Measurements from ENCODE around the gene FGF14.

Gene FGF14

DNA sequence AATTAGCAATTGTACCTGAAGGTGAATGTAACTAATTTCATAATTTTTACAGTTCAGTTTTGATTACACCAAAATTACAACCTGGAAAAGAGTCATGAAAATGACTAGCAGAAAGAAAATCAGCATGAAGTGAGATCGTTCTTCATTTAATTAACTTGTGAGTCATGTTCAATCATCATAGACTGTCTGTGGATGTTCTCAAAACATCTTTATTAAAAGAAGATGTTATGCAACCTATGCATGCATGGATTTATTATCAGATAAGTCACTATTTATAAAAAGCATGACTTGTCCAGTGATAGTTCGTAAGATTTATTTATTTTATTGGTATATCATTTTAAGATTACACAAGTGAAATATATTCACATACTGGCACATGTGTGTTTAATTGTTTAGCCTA is 703.4 kb downstream of the FGF14 start:
- TF ChIP-seq, protein P1, sequence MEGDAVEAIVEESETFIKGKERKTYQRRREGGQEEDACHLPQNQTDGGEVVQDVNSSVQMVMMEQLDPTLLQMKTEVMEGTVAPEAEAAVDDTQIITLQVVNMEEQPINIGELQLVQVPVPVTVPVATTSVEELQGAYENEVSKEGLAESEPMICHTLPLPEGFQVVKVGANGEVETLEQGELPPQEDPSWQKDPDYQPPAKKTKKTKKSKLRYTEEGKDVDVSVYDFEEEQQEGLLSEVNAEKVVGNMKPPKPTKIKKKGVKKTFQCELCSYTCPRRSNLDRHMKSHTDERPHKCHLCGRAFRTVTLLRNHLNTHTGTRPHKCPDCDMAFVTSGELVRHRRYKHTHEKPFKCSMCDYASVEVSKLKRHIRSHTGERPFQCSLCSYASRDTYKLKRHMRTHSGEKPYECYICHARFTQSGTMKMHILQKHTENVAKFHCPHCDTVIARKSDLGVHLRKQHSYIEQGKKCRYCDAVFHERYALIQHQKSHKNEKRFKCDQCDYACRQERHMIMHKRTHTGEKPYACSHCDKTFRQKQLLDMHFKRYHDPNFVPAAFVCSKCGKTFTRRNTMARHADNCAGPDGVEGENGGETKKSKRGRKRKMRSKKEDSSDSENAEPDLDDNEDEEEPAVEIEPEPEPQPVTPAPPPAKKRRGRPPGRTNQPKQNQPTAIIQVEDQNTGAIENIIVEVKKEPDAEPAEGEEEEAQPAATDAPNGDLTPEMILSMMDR (IDR thresholded peaks at IDR 0.05; ENCODE audit: low read depth, low read length, missing control alignments) = no peak
- in situ Hi-C loops (cut with HindIII; ENCODE audit: low sequenced_read_pairs) = no loop called here
- no peak overlapping the region for H3K4me3 ChIP-seq (ENCODE audit: low read depth, low read length)
- DNase-seq (ENCODE audit: low read depth) = no peak

DNA sequence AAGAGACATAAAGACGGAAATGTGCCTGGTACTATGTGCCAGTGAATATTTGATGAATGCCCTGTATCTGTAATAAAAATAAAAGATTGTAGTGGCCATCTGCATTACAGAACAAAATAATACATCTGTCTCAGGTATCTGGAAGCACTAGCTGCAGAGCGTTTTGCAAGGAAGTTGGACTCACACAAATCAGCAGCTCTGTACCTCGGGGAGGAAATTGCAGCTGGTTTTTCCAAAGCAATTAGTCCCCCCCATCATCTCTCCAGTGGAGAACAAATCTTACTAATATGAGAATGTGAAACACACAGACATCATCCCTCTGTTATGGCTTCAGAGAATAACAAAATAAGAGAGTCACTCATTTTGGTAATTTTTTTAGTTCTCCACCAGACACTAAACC is 704.1 kb downstream of the FGF14 start:
- in situ Hi-C loops (cut with HindIII; ENCODE audit: low sequenced_read_pairs) = no loop called here
- TF ChIP-seq, protein P1 (IDR thresholded peaks at IDR 0.05; ENCODE audit: low read depth, low read length, missing control alignments) = no peak
- no peak overlapping the region for H3K4me3 ChIP-seq (ENCODE audit: low read depth, low read length)
- no peak for DNase-seq (ENCODE audit: low read depth)

DNA sequence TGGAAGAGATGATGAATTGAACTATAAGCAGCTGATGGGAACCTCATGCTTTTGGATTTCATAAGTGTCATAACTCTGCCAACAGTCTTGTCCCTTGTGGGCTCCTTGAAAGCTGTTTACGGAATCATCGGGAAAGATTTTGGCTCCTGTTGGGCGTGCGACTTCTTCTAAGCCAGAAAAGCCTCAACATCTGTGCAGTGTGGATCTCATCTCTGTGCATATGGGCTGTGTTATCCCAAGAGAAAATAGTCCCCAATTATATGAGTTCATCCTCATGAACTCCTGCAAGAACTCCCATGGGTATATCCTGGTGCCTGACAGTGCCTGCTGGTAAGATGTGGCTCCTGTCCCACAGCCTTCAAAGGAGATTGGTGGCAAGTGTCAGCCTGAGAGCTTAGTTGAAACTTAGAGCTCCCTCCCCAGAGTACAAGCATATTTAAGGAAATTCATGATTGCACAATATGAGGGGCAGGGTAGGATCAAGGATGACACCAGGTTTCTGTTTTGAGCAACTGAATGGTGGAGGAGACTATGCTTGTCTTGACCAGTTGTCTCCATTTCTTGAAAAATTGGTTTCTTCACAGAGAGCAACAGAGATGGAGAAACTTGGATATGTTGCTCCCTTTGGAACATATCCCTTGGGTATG is 705.9 kb downstream of the FGF14 start:
- TF ChIP-seq, protein P1 (IDR thresholded peaks at IDR 0.05; ENCODE audit: low read depth, low read length, missing control alignments) = no peak
- no peak overlapping the region for H3K4me3 ChIP-seq (ENCODE audit: low read depth, low read length)
- in situ Hi-C loops (cut with HindIII; ENCODE audit: low sequenced_read_pairs) = no loop called here
- no peak for DNase-seq (ENCODE audit: low read depth)

DNA sequence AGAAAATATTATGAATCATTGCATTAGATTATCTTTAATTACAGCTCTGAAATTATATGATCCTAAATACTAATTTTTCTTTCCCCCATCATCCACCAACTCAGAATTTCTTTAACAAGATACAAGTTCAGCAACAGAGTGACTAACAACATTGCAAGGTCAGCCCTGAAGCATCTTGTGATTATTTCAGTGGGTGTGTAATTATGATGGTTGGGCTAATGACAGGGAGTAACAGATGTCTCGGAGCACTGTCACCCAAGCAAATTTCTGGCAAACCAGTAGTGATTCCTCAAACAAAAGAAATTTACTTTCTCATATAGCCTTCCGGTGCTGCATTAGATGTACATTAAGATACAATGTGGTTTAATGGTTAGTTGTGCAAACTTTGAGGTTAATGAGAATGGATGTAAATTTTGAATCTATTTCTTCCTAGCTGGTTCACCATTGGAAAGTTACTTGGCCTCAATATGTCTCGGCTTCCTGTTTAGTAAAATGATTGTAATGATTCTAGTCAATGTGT is 710.4 kb downstream of the FGF14 start:
- TF ChIP-seq, protein P1 (IDR thresholded peaks at IDR 0.05; ENCODE audit: low read depth, low read length, missing control alignments) = no peak
- in situ Hi-C loops (cut with HindIII; ENCODE audit: low sequenced_read_pairs) = no loop called here
- DNase-seq (ENCODE audit: low read depth) = no peak
- H3K4me3 ChIP-seq (ENCODE audit: low read depth, low read length) = no peak overlapping the region

DNA sequence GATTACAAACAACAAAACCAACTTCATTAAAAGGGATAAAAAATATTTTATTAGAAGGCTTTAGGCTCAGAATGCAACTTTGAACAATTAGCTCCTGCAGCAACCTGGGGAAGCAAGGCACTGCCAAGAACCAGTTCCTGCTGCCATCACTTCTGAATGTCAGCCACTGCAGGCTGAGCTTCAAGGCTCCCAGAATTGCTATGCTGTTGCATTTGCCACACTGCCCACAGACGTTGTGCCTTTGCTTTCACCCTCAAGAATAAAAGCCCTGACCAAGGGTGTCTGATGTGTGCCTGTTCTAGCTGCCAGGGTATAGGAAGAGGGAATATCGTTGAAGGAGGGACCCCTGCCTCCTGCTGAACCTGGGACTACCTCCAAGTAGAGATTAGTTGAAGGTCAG is 711.0 kb downstream of the FGF14 start:
- DNase-seq (ENCODE audit: low read depth) = no peak
- in situ Hi-C loops (cut with HindIII; ENCODE audit: low sequenced_read_pairs) = no loop called here
- TF ChIP-seq, protein P1 (IDR thresholded peaks at IDR 0.05; ENCODE audit: low read depth, low read length, missing control alignments) = no peak
- no peak overlapping the region for H3K4me3 ChIP-seq (ENCODE audit: low read depth, low read length)

DNA sequence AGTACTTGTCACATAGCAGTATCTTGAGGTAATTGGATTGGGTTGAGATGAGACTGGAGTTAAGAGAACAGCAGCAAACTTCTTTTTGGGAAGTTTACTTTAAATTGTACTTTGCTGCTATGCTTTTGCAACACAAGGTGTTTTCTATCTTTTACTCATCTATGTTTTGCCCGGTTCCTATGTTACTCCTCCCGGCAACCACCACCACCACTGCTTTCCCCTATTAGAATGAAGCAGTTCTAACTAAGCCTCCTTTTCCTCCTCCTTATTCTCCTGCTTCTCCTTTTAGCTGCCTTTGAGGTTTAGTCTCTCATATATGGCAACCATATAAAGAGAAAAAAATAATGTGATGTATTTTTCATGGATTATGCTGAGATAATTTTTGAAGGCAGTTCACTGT is 715.8 kb downstream of the FGF14 start:
- in situ Hi-C loops (cut with HindIII; ENCODE audit: low sequenced_read_pairs) = no loop called here

More for the DNA sequence above, 715.8 kb downstream of the FGF14 start:
- no peak for DNase-seq (ENCODE audit: low read depth)
- no peak overlapping the region for H3K4me3 ChIP-seq (ENCODE audit: low read depth, low read length)
- TF ChIP-seq, protein P1 (IDR thresholded peaks at IDR 0.05; ENCODE audit: low read depth, low read length, missing control alignments) = no peak

Measured in astrocyte of the cerebellum (primary cell).